ENCODE results near the gene FXYD6. TPM values are rescaled to one million over a fixed set of nuclear protein-coding genes. Genes with fewer than 3 reads are reported as not detected.

The FXYD6 gene
- total RNA-seq, 2 experiments from 2014 or later: not detected

GRCh38 chr11:117823946-117824420, 52.5 kb downstream of the FXYD6 start:
- TF ChIP-seq, protein P1, sequence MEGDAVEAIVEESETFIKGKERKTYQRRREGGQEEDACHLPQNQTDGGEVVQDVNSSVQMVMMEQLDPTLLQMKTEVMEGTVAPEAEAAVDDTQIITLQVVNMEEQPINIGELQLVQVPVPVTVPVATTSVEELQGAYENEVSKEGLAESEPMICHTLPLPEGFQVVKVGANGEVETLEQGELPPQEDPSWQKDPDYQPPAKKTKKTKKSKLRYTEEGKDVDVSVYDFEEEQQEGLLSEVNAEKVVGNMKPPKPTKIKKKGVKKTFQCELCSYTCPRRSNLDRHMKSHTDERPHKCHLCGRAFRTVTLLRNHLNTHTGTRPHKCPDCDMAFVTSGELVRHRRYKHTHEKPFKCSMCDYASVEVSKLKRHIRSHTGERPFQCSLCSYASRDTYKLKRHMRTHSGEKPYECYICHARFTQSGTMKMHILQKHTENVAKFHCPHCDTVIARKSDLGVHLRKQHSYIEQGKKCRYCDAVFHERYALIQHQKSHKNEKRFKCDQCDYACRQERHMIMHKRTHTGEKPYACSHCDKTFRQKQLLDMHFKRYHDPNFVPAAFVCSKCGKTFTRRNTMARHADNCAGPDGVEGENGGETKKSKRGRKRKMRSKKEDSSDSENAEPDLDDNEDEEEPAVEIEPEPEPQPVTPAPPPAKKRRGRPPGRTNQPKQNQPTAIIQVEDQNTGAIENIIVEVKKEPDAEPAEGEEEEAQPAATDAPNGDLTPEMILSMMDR (IDR thresholded peaks at IDR 0.05): no peak
- ChIA-PET CTCF (interaction anchor here (1.1 to 15.2 kb wide), 14 partner anchors 8 to 297 kb away, joined by 3 to 188 read pairs (median 6); no protein-coding TSS in a partner anchor), POLR2A (interaction anchor here (1.0 to 3.9 kb wide), 7 partner anchors 9 to 170 kb away, joined by 3 to 18 read pairs (median 4); no protein-coding TSS in a partner anchor)
- Mint-ChIP-seq H3K4me3 (peak overlapping the region; percentile 54), H3K4me1 (ENCODE audit: low read depth) (peaks cover 75% of the 10 kb centered on the region), H3K27me3 (no peaks in the 10 kb centered on the region), H3K27ac (peak overlapping the region; percentile 89), H3K36me3 (ENCODE audit: low read depth) (no peaks in the 10 kb centered on the region), H3K9me3 (no peaks in the 10 kb centered on the region)
- DNase-seq (peak; percentile 60), ATAC-seq (peak; percentile 8)
- intact Hi-C loops (cut with micrococcal nuclease): loop anchor here (5.0 kb wide), 2 partner anchors 128 to 228 kb away; no protein-coding TSS in a partner anchor

DNA sequence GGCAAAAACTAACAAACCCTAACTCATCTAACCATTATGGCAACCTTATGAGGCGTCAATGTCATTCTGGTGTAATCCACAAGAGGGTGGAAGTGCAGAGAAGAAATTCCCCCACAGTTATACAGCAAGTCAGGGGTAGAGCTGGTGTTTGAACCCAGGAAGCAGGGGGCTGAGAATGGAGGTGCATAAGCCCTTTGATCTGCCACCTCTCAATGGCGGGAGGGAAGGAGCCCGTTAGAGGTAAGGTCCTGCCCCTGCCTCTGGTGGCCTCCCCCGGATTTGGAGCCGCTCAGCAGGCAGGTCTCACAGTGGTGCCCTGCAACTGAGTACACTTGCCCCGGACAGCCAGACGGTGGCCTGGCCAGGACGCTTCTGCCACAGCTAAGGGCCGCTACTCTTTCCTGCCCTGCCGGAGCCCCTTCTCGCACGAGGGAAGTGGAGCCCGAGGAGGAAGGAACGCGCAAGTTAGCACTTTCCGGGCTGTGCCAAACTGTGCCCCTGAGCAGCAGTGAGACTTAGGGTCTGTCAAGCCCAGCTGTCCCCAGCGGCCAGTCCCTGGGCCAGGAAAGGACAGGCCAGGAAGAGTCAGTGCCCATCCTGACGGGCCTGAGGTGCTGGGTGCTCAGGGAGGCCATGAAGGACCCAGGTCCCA, 53.0 kb downstream of the FXYD6 start:
- POLR2A ChIA-PET: interaction anchor here (1.0 to 3.9 kb wide), 6 partner anchors 8 to 170 kb away, joined by 3 to 18 read pairs (median 4); no protein-coding TSS in a partner anchor

DNA sequence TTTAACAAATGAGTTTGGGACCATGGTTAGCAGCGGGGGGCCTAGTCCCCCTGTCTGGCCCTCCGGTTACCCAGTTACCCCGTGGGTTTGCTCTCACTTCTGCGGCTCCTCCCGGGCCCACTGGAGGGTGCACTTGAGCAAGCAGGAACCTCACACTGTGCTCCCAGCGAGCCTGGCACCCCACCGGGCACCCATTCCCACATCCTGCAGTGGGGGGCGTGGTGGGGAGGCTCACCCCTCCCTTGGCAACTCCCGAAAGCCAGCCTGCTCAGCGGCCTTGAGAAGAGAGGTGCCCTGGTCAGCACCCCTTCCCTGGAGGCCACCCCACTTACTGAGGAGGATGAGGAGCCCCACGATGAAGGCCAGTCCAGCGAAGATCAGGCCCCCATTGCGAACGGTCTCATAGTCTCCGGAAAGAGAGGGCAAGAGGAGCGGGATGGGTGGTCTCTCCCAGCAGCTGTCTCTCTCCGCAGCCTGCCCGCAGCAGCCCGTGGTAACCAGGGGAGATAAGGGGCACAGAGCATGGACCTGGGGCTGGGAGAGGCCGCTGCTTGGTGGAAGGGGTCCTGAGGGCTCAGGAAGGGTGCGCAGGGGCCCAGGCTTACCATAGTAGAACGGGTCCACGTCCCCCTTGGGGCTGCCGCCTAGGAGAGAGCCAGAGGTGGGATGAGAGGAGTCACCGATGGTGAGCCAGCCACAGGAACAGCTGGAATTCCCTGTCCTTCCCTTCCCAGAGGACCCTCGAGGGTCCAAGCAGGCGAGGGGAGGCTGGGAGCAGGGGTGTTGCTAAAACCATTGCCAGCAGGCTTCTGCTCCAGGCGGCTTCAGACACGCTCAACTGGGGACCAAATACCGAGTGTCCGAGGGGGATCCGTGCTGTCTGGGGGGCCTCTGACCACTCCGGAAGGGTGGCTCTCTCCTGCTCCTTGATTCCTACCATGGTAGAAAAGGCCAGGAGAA, 54.1 kb downstream of the FXYD6 start:
- DNase-seq: peak; percentile 81
- Mint-ChIP-seq H3K36me3 (ENCODE audit: low read depth) (no peaks in the 10 kb centered on the region), H3K4me1 (ENCODE audit: low read depth) (peaks cover 75% of the 10 kb centered on the region), H3K9me3 (no peaks in the 10 kb centered on the region), H3K4me3 (peak overlapping the region; percentile 15), H3K27me3 (no peaks in the 10 kb centered on the region), H3K27ac (peak overlapping the region; percentile 89)
- ChIA-PET POLR2A (interaction anchor here (1.2 to 1.9 kb wide), 2 partner anchors 125 to 128 kb away, joined by 4 to 10 read pairs; no protein-coding TSS in a partner anchor), CTCF (interaction anchor here (0.8 to 15.2 kb wide), 17 partner anchors 9 to 398 kb away, joined by 3 to 188 read pairs (median 5); partner anchors contain the start of gene TMPRSS13)
- ATAC-seq: peak; percentile 34
- intact Hi-C loops (cut with micrococcal nuclease): loop anchor here (5.0 kb wide), 2 partner anchors 130 to 230 kb away; no protein-coding TSS in a partner anchor
- TF ChIP-seq, protein P1 (IDR thresholded peaks at IDR 0.05): peak; percentile 89

More for the DNA sequence above, 53.0 kb downstream of the FXYD6 start:
- Mint-ChIP-seq H3K4me1 (ENCODE audit: low read depth) (peaks cover 75% of the 10 kb centered on the region), H3K27me3 (no peaks in the 10 kb centered on the region), H3K9me3 (no peaks in the 10 kb centered on the region), H3K36me3 (ENCODE audit: low read depth) (no peaks in the 10 kb centered on the region), H3K27ac (peak overlapping the region; percentile 89), H3K4me3 (peak overlapping the region; percentile 54)
- DNase-seq (peak; percentile 72), ATAC-seq (peak; percentile 69)
- intact Hi-C loops (cut with micrococcal nuclease): loop anchor here (5.0 kb wide), 2 partner anchors 129 to 229 kb away; no protein-coding TSS in a partner anchor
- CTCF ChIA-PET: interaction anchor here (1.0 to 15.2 kb wide), 17 partner anchors 8 to 298 kb away, joined by 3 to 188 read pairs (median 5); no protein-coding TSS in a partner anchor
- TF ChIP-seq, protein P1 (IDR thresholded peaks at IDR 0.05): peak; percentile 45

DNA sequence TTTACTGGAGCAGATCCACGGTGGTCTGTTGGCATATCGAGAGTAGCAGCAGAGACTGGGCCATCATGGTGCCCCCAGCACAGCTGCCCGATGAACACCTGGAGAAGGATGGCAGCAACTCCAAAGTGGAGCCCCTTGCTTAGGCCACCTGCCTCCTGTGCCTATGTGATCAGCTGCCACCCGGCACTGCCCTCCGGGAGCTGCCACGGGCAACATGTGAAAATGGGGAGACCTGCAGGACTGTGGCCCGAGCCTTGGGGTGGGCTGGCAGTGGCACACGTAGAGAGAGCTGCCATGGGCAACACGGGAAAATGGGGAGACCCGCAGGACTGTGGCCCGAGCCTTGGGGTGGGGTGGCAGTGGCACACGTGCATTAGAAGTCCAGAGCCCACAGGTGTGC, 55.0 kb downstream of the FXYD6 start:
- no peak overlapping the region for H3K4me3 Mint-ChIP-seq
- intact Hi-C loops (cut with micrococcal nuclease): loop anchor here (5.0 kb wide), 2 partner anchors 131 to 231 kb away; no protein-coding TSS in a partner anchor
- ChIA-PET POLR2A (no interaction called here), CTCF (interaction anchor here (0.8 to 15.2 kb wide), 7 partner anchors 14 to 397 kb away, joined by 3 to 188 read pairs (median 4); partner anchors contain the start of gene TMPRSS13)
- no peaks in the 10 kb centered on the region for H3K9me3 Mint-ChIP-seq
- H3K36me3 Mint-ChIP-seq (ENCODE audit: low read depth): no peaks in the 10 kb centered on the region
- TF ChIP-seq, protein P1 (IDR thresholded peaks at IDR 0.05): no peak
- H3K27ac Mint-ChIP-seq: peak overlapping the region; percentile 83
- ATAC-seq: no peak
- peaks cover 79% of the 10 kb centered on the region for H3K4me1 Mint-ChIP-seq (ENCODE audit: low read depth)
- H3K27me3 Mint-ChIP-seq: no peaks in the 10 kb centered on the region
- DNase-seq: no peak

Measured in activated CD8-positive, alpha-beta T cell treated with anti-CD3 and anti-CD28 coated beads for 36 hours (primary cell).